ENCODE data around the gene MYPN.

Gene MYPN

DNA sequence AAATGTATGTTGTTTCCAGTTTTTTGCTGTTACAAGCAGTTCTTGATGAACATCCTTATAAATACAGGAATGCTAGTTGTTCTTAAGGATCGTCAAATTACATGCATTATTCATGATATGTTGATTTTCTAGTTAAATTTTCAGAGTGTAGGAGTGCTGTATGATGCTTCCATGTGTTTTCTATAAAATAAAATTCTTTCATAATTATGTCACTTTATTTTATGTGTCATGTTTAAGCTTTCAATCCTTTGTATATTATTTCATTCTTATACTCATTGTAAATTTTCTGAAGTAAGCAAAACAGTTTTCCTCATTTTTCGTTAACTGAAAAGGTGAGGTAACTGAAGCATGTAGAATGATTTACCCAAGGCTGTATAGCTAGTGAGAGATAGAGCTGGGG lies 16.8 kb upstream of the MYPN start:
- no peak for DNase-seq

GRCh38 chr10:68095153-68095552 lies 14.1 kb upstream of the MYPN start:
- no peak for DNase-seq

GRCh38 chr10:68096913-68097516 lies 12.3 kb upstream of the MYPN start:
- DNase-seq: no peak

DNA sequence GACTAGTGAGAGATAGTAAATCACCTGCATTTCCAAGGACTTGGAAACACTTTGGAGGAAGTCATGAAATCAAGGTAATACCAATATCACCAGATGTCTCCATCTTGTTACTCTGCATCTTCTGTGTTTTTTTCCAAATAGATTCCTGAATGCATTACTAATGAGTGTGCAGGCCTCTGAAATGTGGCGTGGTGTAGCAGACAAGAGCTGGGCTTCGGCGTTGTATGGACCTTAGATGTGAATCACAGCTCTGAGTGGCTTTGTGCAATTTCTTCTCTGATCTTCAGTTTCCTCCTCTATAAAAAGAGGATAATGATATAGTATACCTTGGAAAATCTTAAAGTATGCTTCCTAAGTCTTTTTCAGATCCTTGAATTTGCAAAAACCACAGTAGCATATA lies 9.6 kb upstream of the MYPN start:
- no peak for DNase-seq

GRCh38 chr10:68101066-68101465 lies 8.2 kb upstream of the MYPN start:
- DNase-seq: no peak

DNA sequence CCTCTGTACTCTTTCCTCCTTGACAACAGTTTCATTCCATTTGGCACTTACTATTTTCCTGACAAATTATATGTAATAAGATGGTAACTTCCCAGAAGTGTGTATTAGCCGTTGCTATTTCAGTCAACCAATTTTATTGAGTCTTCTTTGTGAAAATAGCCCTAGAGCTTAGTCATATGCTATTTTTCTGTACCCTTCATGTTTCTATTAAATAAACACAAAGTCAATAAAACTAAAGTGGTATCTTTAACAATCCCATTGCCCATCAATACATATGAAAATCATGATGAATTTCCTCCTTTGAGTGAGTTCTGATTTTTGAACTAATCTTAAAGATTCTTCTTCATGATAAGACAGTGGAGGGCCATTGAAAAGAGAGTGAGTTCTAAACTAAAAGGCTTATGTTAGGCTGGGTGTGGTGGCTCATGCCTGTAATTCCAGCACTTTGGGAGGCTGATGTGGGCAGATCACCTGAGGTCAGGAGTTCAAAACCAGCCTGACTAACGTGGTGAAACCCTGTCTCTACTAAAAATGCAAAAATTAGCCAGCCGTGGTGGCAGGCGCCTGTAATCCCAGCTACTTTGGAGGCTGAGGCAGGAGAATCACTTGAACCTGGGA lies 5.9 kb upstream of the MYPN start:
- no peak for DNase-seq

GRCh38 chr10:68103901-68104300 lies 5.4 kb upstream of the MYPN start:
- no peak for DNase-seq

DNA sequence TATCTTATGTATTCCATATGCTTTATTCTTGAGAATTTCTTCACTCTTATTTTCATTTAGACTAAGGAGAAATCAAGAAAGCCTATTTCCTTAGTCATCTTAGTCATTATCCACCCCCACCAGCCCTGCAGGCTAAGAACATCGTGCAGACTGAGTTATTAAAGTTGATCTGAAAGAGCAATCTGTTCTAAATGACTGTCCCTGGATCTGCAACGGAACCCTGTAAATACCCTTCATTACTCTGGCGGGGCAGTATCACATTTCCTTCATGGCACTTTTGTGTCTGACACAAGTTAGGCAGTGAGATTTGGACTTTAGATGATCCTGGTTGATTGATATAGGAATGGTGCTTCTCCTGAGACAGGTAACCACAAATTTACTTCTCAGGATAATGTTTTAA lies 3.5 kb upstream of the MYPN start:
- no peak for DNase-seq

- no peak for DNase-seq
Observed at GRCh38 chr10:68106656-68107055, 2.6 kb upstream of the MYPN start.

GRCh38 chr10:68107651-68108050 lies 1.6 kb upstream of the MYPN start:
- DNase-seq: no peak

DNA sequence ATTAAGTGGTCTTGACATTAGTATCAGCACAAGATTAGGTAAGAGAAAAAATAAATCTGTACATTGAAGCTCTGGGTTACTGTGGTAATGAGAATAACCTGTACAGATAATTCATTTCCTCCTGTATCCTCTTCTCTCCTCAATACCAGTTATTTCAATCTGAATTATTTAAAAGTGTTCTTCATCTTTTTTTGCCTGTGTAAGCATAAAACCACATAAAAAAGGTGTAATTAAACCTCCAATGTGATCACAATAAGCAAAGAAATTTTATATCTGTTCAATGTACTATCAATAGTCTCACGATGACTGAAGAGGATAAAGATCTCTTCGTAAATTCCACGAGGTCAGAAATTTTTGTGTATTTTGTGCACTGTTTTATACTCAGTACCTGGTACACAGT lies 1.2 kb upstream of the MYPN start:
- no peak for DNase-seq

DNA sequence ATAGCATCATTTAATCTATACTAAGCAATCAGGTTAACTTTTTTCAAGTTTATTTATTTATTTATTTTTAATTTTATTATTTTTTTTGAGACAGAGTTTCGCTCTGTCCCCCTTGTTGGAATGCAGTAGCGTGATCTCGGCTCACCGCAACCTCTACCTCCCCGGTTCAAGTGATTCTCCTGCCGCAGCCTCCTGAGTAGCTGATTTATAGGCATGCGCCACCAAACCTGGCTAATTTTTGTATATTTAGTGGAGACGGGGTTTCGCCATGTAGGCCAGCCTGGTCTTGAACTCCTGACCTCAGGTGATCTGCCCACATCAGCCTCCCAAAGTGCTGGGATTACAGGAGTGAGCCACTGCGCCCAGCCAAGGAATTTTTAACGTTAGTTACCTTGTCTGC lies 635 bp upstream of the MYPN start:
- DNase-seq: no peak

GRCh38 chr10:68110027-68110426 lies 739 bp downstream of the MYPN start:
- DNase-seq: no peak

GRCh38 chr10:68111584-68111983 lies 2.3 kb downstream of the MYPN start:
- DNase-seq: no peak

- no peak for DNase-seq
Observed at GRCh38 chr10:68112837-68113236, 3.5 kb downstream of the MYPN start.

- DNase-seq: no peak
Observed at GRCh38 chr10:68118657-68119056, 9.4 kb downstream of the MYPN start.

DNA sequence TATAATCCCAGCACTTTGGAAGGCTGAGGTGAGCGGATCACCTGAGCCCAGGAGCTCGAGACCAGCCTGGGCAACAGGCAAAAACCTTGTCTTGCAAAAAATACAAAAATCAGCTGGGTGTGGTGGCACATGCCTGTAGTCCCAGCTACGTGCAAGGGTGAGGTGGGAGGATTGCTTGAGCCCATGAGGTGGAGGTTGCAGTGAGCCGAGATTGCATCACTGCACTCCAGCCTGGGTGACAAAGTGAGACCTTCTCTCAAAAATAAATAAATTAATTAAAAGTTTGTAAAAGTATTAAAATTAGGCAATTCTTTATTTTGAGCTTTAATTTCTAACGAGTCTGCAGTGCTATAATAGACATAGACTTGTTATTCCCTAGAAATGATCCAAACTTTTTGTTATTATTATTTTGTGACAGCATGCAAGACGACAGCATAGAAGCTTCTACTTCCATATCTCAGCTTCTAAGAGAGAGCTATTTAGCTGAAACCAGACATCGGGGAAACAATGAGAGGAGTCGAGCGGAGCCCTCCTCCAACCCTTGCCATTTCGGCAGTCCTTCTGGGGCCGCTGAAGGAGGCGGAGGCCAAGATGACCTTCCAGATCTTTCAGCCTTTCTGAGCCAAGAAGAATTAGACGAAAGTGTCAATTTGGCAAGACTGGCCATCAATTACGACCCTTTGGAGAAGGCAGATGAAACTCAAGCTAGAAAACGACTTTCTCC lies 11.9 kb downstream of the MYPN start:
- no peak for DNase-seq

DNA sequence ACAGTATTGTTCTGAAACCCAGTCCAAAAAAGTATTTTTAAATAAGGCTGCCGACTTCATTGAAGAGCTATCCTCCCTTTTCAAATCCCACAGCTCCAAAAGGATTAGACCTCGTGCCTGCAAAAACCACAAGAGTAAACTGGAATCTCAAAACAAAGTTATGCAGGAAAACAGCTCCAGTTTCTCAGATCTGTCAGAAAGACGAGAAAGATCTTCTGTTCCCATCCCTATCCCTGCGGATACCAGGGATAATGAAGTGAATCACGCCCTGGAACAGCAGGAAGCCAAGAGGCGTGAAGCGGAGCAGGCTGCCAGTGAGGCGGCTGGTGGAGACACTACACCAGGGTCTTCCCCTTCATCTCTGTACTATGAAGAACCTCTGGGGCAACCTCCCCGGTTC lies 12.6 kb downstream of the MYPN start:
- DNase-seq: no peak

DNA sequence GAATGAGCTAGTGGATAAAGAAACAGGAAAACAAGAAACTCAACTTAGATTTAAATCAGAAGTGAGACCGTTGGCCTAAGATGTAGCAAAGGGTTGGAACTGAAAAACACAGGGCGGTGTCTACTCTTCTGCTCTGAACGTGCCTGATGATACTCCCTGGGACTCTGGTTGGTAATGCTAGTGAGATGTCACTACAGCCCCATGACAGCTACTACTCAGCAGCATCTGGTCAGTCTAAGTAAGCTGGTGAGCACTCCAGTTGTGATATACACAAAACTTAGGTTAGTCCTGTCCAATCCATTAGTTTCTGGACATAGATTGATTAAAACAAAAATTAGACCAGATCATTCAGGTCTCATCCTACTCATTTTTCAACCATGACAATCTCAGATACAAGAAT lies 15.4 kb downstream of the MYPN start:
- DNase-seq: no peak

DNA sequence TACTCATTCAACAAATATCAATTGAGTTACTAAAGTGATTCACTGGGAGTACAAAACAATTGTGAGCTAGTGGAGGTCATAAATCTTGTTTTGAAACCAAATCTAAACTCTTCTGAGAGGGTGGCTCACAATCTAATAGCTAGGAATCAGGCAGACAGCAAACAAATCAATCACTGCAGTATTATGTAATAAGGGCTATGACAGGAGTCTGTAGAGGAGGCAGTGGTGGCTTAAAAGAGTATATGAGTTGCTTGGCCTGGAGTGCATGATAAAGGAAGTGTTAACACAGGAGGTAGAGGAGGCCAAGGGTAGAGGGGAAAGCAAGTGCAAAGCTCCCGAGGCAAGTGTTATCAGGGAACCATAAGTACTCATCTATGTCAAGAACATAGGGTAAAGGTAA lies 16.5 kb downstream of the MYPN start:
- DNase-seq: no peak

DNA sequence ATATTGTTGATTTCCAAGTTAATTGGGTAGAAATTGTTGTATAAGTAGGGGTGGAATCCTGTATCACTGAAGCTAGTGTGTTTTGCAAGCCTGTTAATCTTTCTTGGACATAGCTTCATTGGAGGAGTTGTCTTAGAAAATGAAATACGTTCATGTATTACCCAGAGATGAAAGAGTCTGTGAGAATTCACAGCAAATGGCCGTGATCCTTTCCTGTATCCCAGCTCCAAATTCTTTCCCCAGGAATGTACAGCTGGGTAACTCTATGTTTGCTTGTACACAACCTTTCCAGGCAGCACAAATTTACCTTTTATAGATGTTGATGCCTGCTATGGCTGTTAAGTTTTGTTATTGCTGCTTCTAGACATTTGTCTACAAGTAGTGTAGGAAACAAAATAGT lies 18.7 kb downstream of the MYPN start:
- DNase-seq: no peak

DNA sequence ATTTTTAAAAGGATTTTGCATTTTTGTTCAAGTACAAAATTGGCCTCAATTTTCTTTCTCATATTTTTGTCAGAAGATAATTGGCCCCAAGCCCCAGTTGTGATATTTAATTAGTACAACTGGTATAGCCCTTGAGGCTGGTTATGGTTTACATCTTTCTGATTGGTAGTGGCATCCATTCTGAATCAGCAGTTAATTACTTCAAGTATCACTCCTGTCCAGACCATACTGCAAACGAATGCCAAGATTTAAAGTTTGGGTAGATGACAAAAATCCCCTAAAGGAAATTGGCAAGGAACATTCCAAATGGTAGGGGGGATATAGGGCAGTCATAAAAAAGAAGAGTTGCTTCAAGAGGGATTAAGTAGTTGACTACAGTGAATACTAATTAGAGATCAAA lies 23.1 kb downstream of the MYPN start:
- DNase-seq: no peak

DNA sequence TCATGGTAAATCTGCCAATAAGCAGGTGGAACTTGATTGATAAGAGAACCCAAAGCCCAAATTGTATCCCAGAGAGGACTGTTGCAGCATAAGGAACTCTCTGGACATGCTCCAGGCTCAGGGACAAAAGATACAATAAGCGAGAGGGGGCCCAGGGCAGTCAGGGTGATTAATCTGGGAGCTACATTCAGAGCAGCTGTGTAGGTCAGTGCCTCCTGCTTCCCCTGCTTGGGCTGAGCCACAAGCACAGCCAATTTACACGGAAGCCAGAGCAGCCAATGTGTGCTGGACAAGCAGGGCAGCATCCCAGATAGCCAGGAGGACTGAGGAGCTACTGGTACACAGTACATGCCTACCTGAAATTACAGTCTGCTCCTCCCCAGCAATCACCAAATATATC lies 24.2 kb downstream of the MYPN start:
- DNase-seq: no peak

GRCh38 chr10:68135362-68135761 lies 26.1 kb downstream of the MYPN start:
- DNase-seq: no peak

All from CD4-positive, alpha-beta T cell treated with Interleukin-21 for 1 hour (primary cell).